ENCODE data around the gene OR6C76. TPM values are rescaled to one million over a fixed set of nuclear protein-coding genes. Genes with fewer than 3 reads are reported as not detected.

OR6C76 gene
- total and polyA plus RNA-seq, 4 donors, result not detected

Other genes with a start within 250 kb of the OR6C76 start
- gene OR10A7, start 205.2 kb upstream of the OR6C76 start, total RNA-seq, result not detected
- not detected for gene OR10A7, start 205.2 kb upstream of the OR6C76 start, polyA plus RNA-seq
- not detected for gene OR6C74, start 181.6 kb upstream of the OR6C76 start, total RNA-seq
- not detected for gene OR6C74, start 181.6 kb upstream of the OR6C76 start, polyA plus RNA-seq
- gene OR6C6, start 129.7 kb upstream of the OR6C76 start, total RNA-seq, result not detected
- not detected for gene OR6C6, start 129.7 kb upstream of the OR6C76 start, polyA plus RNA-seq
- gene OR6C1, start 111.9 kb upstream of the OR6C76 start, total RNA-seq, result not detected
- not detected for gene OR6C1, start 111.9 kb upstream of the OR6C76 start, polyA plus RNA-seq
- gene OR6C3, start 95.5 kb upstream of the OR6C76 start, total RNA-seq, result not detected
- gene OR6C3, start 95.5 kb upstream of the OR6C76 start, polyA plus RNA-seq, result not detected
- not detected for gene OR6C75, start 63.3 kb upstream of the OR6C76 start, total RNA-seq
- gene OR6C75, start 63.3 kb upstream of the OR6C76 start, polyA plus RNA-seq, result not detected
- not detected for gene OR6C65, start 25.7 kb upstream of the OR6C76 start, total RNA-seq
- gene OR6C65, start 25.7 kb upstream of the OR6C76 start, polyA plus RNA-seq, result not detected
- gene OR6C2, start 17.8 kb downstream of the OR6C76 start, total RNA-seq, result not detected
- gene OR6C2, start 17.8 kb downstream of the OR6C76 start, polyA plus RNA-seq, result not detected
- gene OR6C70, start 43.9 kb downstream of the OR6C76 start, total RNA-seq, result not detected
- not detected for gene OR6C70, start 43.9 kb downstream of the OR6C76 start, polyA plus RNA-seq
- not detected for gene OR6C68, start 66.1 kb downstream of the OR6C76 start, total RNA-seq
- gene OR6C68, start 66.1 kb downstream of the OR6C76 start, polyA plus RNA-seq, result not detected
- gene OR6C4, start 123.3 kb downstream of the OR6C76 start, total RNA-seq, result not detected
- not detected for gene OR6C4, start 123.3 kb downstream of the OR6C76 start, polyA plus RNA-seq
- not detected for gene OR2AP1, start 146.2 kb downstream of the OR6C76 start, total RNA-seq
- gene OR2AP1, start 146.2 kb downstream of the OR6C76 start, polyA plus RNA-seq, result not detected
- not detected for gene OR10P1, start 210.6 kb downstream of the OR6C76 start, total RNA-seq
- not detected for gene OR10P1, start 210.6 kb downstream of the OR6C76 start, polyA plus RNA-seq